ENCODE data around the gene CDC25C. TPM values are rescaled to one million over a fixed set of nuclear protein-coding genes. Genes with fewer than 3 reads are reported as not detected.

The CDC25C gene
- total and polyA plus RNA-seq, 9 of the 15 experiments (the other 6 are each of a cell fraction or from before 2014, with no cell fraction given) = 19.1 to 63.7 (median 31.9) TPM

- TF ChIP-seq ATF3 (IDR thresholded peaks at IDR 0.05) (peak; percentile 99), ATF3 (CRISPR knock-in tag; conservative IDR thresholded peaks at IDR 0.05) (peak; percentile 70; the same call in 1 of the 2 replicates), NR1H2 (CRISPR knock-in tag; IDR thresholded peaks at IDR 0.05) (no peak), VEZF1 (CRISPR knock-in tag; IDR thresholded peaks at IDR 0.05) (peak; percentile 98), RBFOX2 (IDR thresholded peaks at IDR 0.05; ENCODE audit: low read depth, low read length) (no peak), ZNF124 (CRISPR knock-in tag; IDR thresholded peaks at IDR 0.05) (no peak), RBM17 (IDR thresholded peaks at IDR 0.05; ENCODE audit: borderline replicate concordance, low read depth, low read length) (no peak), FOXP1 (CRISPR knock-in tag; IDR thresholded peaks at IDR 0.05) (no peak), ZZZ3 (IDR thresholded peaks at IDR 0.05) (0 out of 2 replicates have a peak, but pooled peaks have one; percentile 72), ZNF449 (CRISPR knock-in tag; IDR thresholded peaks at IDR 0.05) (no peak), ZNF766 (CRISPR knock-in tag; conservative IDR thresholded peaks at IDR 0.05) (peak; percentile 77; the same call in 1 of the 2 replicates), MCM7 (IDR thresholded peaks at IDR 0.05) (no peak), PREB (CRISPR knock-in tag; IDR thresholded peaks at IDR 0.05) (no peak), ZNF277 (CRISPR knock-in tag; IDR thresholded peaks at IDR 0.05; ENCODE audit: borderline replicate concordance) (no peak), ZNF699 (CRISPR knock-in tag; IDR thresholded peaks at IDR 0.05; ENCODE audit: insufficient replicate concordance) (no peak), TEAD4 (IDR thresholded peaks at IDR 0.05; ENCODE audit: low read length) (no peak; the same call in 1 of the 2 replicates), TEAD4 (CRISPR knock-in tag; IDR thresholded peaks at IDR 0.05; ENCODE audit: borderline replicate concordance) (no peak), ZBTB9 (CRISPR knock-in tag; IDR thresholded peaks at IDR 0.05) (no peak), XRCC3 (IDR thresholded peaks at IDR 0.05) (no peak), NEUROD1 (IDR thresholded peaks at IDR 0.05; ENCODE audit: borderline replicate concordance, low read depth, low read length, partially characterized antibody) (no peak), HMG20B (CRISPR knock-in tag; IDR thresholded peaks at IDR 0.05) (no peak)
These were observed 5.5 kb upstream of the CDC25C start (continued) for GRCh38 chr5:138336952-138337684.

Measured in K562 (cell line).